Activated naive CD8-positive, alpha-beta T cell (primary cell): ENCODE results near the gene PHF21A.
"Not testable (repeated sequence)": the region's sequence is repeated elsewhere in the genome, so short reads cannot be mapped to it uniquely, and the experiment has no call there.

Experiments used
- H3K27ac Mint-ChIP-seq: one replicate; pipeline ENCODE4 v1.8.0; 2021; ENCODE audit warnings: mixed read lengths
- H3K27me3 Mint-ChIP-seq: one replicate; pipeline ENCODE4 v1.8.0; 2021; ENCODE audit warnings: mixed read lengths
- H3K36me3 Mint-ChIP-seq: one replicate; pipeline ENCODE4 v1.8.0; 2021; ENCODE audit warnings: mixed read lengths
- H3K4me1 Mint-ChIP-seq: one replicate; pipeline ENCODE4 v1.8.0; 2021; ENCODE audit warnings: low read depth, mixed read lengths
- H3K4me3 Mint-ChIP-seq: one replicate; pipeline ENCODE4 v1.8.0; 2021; ENCODE audit warnings: mild to moderate bottlenecking, mixed read lengths
- H3K9me3 Mint-ChIP-seq: one replicate; pipeline ENCODE4 v1.8.0; 2021; ENCODE audit warnings: low read depth, mixed read lengths

Gene PHF21A

DNA sequence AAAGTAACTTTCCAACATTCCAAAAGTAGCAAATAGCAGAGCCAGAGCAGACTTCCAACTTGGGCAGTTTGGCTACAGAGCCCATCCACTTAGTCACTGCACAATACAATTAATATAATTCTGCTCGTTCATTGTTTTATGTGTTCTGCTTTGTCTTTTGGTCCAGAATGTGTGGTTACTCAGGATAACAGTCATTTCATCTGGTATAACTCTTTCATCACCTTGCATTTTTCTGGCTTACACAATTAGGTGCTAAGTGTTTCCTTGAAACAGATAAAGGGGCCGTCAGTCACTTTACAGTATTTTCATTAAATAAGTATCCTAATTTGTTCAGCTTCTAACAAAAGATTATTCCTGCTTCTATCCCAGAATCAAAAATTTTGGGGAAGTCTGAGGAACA is 111.6 kb downstream of the PHF21A start:
- peaks cover 2% of the 10 kb centered on the region for H3K4me1 Mint-ChIP-seq
- H3K27ac Mint-ChIP-seq = no peak overlapping the region
- no peaks in the 10 kb centered on the region for H3K27me3 Mint-ChIP-seq
- no peaks in the 10 kb centered on the region for H3K9me3 Mint-ChIP-seq
- no peaks in the 10 kb centered on the region for H3K36me3 Mint-ChIP-seq
- H3K4me3 Mint-ChIP-seq = no peak overlapping the region

DNA sequence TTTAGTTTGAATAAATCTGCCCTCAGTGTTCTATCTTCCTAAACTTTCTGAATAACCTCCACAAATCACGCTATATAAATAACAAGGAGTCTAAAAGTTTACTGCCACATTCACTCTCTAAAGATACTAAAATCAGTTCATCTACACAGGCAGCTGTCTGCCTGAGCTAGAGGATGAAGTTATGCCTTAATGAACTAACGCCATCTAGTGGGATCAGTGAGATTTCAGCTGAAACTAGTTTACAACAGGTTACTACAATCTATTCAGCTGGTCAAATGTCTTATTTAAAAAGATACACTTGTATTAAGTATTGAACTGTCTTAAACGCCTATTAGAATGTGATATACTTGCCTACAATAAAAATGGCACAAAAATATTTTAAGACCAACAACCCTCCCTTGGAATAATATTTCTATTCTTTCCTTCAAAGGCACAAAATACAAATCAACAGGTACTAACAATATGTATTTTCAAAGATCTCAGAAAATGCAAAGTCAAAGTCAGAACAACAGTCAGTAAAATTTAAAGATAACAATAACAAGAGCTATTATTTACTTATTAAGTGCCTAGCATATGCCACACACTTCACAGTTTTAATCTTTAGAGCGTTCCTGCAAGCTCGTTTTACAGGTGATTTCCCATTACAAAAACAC is 114.7 kb downstream of the PHF21A start:
- Mint-ChIP-seq H3K4me3 (no peak overlapping the region), H3K27me3 (no peaks in the 10 kb centered on the region), H3K27ac (no peak overlapping the region), H3K4me1 (peaks cover 2% of the 10 kb centered on the region), H3K36me3 (no peaks in the 10 kb centered on the region), H3K9me3 (no peaks in the 10 kb centered on the region)

DNA sequence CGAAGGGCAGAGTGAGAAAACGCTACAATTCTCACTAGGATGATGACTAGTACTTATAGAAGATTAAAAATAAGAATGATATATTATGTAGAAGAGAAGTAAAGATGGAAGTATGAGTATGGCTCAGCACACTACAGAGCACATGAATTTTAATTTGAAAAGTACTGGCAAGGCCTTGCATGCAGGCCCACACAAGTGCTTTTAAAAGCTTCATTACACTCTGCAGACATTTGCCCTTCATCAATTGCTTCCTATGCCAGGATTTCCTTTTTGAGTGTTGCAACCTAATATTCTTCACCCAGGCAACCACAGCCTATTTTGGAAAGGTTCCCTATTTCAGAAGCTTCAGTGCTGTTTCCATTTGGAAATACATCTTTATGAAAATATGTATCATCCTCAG is 117.7 kb downstream of the PHF21A start:
- Mint-ChIP-seq H3K4me3 (no peak overlapping the region), H3K27me3 (no peaks in the 10 kb centered on the region), H3K4me1 (peaks cover 2% of the 10 kb centered on the region), H3K27ac (no peak overlapping the region), H3K36me3 (no peaks in the 10 kb centered on the region), H3K9me3 (no peaks in the 10 kb centered on the region)

DNA sequence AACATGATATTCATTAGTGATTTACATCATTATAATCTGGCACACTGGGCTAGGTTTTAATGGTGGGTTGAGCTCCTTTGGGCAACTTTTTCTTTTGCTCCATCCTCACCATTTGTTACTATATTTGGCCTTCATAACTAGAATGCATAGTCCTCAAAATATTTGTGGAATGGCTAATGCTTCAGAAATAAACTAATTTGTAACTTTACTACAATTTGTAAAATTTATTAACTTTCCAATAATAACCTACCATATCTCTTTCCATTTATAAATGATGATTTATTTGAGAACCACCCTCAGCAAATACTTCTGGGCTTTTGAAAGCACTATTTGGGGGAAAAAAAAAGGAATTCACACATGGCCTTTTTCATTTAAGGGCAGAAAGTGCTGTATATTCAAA is 119.1 kb downstream of the PHF21A start:
- no peak overlapping the region for H3K27ac Mint-ChIP-seq
- H3K36me3 Mint-ChIP-seq = no peaks in the 10 kb centered on the region
- no peaks in the 10 kb centered on the region for H3K9me3 Mint-ChIP-seq
- no peaks in the 10 kb centered on the region for H3K27me3 Mint-ChIP-seq
- no peak overlapping the region for H3K4me3 Mint-ChIP-seq
- H3K4me1 Mint-ChIP-seq = peaks cover 2% of the 10 kb centered on the region

DNA sequence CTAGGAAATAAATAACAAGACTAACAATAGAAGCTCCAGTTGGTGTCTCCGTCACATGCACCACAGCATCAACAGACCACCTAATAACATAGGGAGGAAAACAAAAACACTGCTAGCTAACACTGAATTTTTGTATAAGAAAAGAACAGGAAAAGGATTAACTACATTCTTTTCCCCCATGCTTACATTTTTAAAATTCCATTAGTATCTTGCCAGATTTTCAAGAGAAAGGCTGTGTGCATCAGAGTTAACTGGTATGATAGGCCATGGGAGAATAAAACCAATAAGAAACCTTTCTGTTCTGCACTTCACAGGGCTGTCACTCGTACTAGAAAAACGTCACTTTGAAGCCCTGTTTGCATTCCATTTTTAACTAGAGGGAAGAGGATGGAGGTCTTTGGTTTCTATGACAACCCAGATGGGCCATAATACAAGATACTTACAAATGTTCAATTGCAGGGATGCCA is 119.8 kb downstream of the PHF21A start:
- H3K27me3 Mint-ChIP-seq = no peaks in the 10 kb centered on the region
- H3K27ac Mint-ChIP-seq = no peak overlapping the region
- H3K9me3 Mint-ChIP-seq = no peaks in the 10 kb centered on the region
- no peak overlapping the region for H3K4me3 Mint-ChIP-seq
- no peaks in the 10 kb centered on the region for H3K36me3 Mint-ChIP-seq
- peaks cover 4% of the 10 kb centered on the region for H3K4me1 Mint-ChIP-seq

DNA sequence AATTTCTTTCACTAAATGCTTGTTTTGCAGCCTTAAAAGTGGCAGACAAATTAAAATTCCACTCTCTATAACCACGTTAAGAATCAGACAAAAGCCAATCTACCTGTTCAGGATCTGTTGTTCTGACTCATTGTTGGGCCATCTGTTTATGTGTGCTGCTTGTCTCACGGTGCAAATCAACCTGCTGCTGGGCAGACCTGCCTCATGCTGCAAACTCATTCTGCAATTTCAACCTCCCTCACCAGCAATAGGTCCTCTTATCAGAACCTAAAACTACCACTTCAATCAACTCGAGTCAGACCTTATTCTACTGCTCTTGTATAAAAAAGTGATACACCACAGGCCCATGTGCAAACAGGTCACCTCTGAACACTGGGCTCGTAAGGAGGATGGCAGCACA is 123.7 kb downstream of the PHF21A start:
- no peak overlapping the region for H3K4me3 Mint-ChIP-seq
- H3K9me3 Mint-ChIP-seq = no peaks in the 10 kb centered on the region
- H3K36me3 Mint-ChIP-seq = no peaks in the 10 kb centered on the region
- no peaks in the 10 kb centered on the region for H3K27me3 Mint-ChIP-seq
- H3K27ac Mint-ChIP-seq = no peak overlapping the region
- peaks cover 2% of the 10 kb centered on the region for H3K4me1 Mint-ChIP-seq

DNA sequence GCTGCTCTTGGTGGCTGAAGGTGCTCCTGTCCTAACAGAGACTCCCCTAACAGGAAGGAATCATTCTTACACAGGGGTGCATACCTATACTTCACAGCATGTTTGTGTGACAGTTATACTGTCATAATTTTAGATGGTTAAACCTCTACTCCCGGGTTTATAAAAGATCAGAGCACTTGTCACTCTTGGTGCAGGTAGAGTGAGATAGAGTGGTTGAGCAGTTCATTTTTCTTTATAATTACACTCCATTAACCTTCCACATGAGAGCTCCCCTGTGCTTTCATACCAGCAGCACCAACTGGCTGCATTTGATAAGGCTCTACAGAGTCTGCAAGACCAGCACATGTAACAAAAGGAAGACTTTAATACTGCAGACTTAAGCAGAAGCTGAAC is 125.9 kb downstream of the PHF21A start:
- no peaks in the 10 kb centered on the region for H3K9me3 Mint-ChIP-seq
- H3K27me3 Mint-ChIP-seq = no peaks in the 10 kb centered on the region
- H3K4me3 Mint-ChIP-seq = no peak overlapping the region
- H3K27ac Mint-ChIP-seq = no peak overlapping the region
- H3K4me1 Mint-ChIP-seq = peaks cover 6% of the 10 kb centered on the region
- H3K36me3 Mint-ChIP-seq = no peaks in the 10 kb centered on the region

DNA sequence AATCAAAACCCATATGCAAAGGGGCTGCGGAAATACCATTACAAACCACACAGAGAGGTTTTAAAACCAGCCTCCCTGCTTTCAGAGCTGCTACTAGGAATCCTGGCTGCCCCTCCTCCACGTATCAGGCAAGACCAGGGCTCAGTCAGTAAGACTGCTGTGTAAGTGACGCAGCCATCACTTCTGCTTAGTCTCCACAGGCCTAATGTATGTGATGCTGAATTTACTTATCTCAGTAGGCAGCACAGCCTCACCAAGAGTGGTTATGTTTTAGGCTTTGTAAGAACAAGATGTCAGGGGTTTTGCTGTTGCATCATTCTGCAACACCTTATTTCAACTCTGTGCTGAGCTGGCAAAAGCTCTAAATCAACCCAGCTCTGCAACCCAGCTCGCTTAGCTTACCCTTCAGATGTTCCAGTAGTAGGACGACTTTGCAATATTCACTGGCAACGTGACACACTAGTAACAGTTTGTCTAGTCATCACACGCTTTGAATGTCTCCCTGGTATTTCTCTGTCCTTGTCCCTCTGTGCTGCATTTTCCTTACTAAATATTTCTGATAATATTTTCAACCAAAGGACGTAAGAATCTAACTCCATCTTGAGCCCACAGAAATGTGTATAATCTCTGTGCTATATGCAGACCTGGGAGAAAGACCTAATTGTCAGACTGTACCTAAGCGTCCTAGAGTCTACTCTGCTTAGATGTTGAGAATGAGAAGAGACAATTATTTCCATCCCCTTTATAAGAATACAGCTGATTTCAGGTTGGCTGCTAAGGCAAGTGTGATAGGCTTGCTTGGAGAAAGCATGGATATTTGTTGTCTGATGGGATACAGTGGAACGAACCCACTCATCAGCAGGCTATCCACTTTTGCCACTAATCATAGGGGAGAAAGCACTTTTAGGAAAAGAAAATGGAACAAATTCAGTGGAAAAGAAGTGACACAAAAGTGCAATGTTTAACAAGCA is 126.6 kb downstream of the PHF21A start:
- Mint-ChIP-seq H3K4me3 (no peak overlapping the region), H3K27me3 (no peaks in the 10 kb centered on the region), H3K27ac (no peak overlapping the region), H3K9me3 (no peaks in the 10 kb centered on the region), H3K36me3 (no peaks in the 10 kb centered on the region), H3K4me1 (peaks cover 6% of the 10 kb centered on the region)

DNA sequence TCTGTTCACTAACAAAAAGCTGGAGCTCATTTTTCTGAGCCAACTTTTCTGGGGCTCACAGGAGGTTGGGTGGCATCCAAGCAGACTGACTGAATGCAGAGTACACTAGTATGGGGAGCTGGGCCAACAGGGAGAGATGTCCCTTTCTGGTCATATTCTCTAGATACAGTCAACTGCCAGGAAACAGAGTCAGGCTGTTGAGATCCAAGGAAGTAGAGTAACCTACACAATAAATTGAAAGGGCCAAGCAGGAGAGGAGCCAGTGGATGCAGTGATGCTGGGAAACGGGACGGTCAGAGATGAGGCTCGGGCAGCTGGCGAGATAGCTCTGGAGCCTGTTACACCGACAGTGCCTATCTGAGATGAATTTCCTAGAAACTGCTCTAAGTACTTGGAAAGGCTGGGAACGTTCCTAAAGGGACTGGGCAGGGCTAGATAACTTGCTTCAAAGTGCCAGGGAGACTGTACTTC is 127.7 kb downstream of the PHF21A start:
- Mint-ChIP-seq H3K4me1 (peaks cover 6% of the 10 kb centered on the region), H3K9me3 (no peaks in the 10 kb centered on the region)

DNA sequence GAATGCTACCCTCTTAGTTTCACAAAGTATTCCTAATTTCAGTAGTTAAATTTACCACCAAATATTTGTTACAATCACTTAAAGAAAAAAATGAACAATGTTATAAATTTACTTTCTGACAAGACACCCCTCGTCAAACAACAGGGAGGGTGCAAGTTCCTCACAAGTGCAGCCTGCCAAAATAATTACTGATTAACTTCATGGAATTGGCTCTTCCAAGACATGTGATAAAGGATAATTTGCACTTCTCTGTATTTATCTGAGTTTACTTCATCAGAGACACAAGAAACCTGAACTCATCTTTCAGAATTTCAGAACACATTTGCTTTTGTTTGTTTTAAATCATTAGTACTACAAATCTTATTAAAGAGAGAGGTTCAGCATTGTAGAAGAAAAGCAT is 132.3 kb downstream of the PHF21A start:
- H3K9me3 Mint-ChIP-seq = no peaks in the 10 kb centered on the region
- no peaks in the 10 kb centered on the region for H3K36me3 Mint-ChIP-seq
- H3K4me3 Mint-ChIP-seq = no peak overlapping the region
- no peaks in the 10 kb centered on the region for H3K27me3 Mint-ChIP-seq
- H3K27ac Mint-ChIP-seq = no peak overlapping the region
- peaks cover 12% of the 10 kb centered on the region for H3K4me1 Mint-ChIP-seq

More for the DNA sequence above, 127.7 kb downstream of the PHF21A start:
- H3K27ac Mint-ChIP-seq = no peak overlapping the region
- H3K27me3 Mint-ChIP-seq = no peaks in the 10 kb centered on the region
- H3K4me3 Mint-ChIP-seq = no peak overlapping the region
- H3K36me3 Mint-ChIP-seq = no peaks in the 10 kb centered on the region

DNA sequence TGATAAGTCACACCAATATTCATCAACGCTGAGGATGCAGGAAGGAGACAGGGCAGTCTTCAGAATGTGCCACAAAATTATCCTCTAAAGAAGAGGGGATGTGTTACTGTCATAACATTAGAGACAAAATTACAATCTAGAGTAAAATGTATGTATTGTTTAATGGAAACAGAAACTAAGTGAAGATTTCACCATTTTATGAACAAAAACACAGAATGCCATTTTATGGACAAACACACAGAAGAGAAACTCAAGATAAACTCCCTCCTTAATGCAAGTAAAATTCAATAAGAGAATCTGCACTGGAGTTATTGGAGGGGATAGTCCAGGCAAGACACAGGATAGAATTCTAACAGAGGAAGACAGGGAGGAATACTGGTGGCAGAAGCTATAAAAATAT is 136.0 kb downstream of the PHF21A start:
- H3K4me1 Mint-ChIP-seq = peaks cover 18% of the 10 kb centered on the region
- H3K4me3 Mint-ChIP-seq = no peak overlapping the region
- H3K9me3 Mint-ChIP-seq = no peaks in the 10 kb centered on the region
- H3K36me3 Mint-ChIP-seq = no peaks in the 10 kb centered on the region
- H3K27ac Mint-ChIP-seq = no peak overlapping the region
- H3K27me3 Mint-ChIP-seq = no peaks in the 10 kb centered on the region

DNA sequence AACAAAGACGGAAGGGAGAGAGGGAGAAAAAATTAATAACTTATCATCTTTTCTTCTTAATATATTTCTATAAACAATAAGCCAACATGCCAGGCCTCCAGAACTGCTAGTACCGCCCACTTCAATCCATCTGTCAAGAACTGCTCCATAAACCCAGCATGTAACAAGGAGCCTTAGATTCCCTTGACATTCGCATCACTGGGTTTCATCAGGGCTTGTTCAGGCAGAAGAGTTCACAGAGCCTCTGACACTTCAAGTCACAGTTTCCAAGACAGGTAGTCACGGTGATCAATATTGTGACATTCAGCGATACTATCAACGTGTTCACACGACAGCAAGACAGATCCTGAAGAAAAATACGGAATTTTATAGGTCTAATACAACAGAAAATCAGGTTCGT is 137.1 kb downstream of the PHF21A start:
- Mint-ChIP-seq H3K36me3 (peaks cover 2% of the 10 kb centered on the region), H3K9me3 (no peaks in the 10 kb centered on the region), H3K4me3 (no peak overlapping the region), H3K27ac (no peak overlapping the region), H3K27me3 (no peaks in the 10 kb centered on the region), H3K4me1 (peaks cover 18% of the 10 kb centered on the region)

DNA sequence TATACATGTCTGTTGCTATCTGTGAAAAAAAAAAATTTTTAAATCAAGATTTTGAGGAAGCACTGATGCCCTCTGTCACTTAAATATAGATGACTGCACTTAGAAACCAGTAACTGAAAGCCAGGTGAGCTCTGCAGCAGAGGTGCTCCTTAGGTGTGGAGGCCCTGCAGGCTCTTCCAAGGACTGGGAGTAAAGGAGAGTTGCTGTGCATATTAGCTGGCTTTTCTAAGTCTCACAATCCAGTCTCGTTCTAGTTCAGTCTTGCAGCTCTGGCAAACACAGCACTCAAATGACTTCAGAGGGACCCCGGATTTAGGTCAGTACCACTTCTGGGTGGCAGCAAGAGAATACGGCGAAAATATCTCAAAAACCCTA is 137.8 kb downstream of the PHF21A start:
- no peak overlapping the region for H3K27ac Mint-ChIP-seq
- peaks cover 2% of the 10 kb centered on the region for H3K36me3 Mint-ChIP-seq
- H3K9me3 Mint-ChIP-seq = no peaks in the 10 kb centered on the region
- H3K4me3 Mint-ChIP-seq = no peak overlapping the region
- H3K27me3 Mint-ChIP-seq = no peaks in the 10 kb centered on the region
- H3K4me1 Mint-ChIP-seq = peaks cover 18% of the 10 kb centered on the region

DNA sequence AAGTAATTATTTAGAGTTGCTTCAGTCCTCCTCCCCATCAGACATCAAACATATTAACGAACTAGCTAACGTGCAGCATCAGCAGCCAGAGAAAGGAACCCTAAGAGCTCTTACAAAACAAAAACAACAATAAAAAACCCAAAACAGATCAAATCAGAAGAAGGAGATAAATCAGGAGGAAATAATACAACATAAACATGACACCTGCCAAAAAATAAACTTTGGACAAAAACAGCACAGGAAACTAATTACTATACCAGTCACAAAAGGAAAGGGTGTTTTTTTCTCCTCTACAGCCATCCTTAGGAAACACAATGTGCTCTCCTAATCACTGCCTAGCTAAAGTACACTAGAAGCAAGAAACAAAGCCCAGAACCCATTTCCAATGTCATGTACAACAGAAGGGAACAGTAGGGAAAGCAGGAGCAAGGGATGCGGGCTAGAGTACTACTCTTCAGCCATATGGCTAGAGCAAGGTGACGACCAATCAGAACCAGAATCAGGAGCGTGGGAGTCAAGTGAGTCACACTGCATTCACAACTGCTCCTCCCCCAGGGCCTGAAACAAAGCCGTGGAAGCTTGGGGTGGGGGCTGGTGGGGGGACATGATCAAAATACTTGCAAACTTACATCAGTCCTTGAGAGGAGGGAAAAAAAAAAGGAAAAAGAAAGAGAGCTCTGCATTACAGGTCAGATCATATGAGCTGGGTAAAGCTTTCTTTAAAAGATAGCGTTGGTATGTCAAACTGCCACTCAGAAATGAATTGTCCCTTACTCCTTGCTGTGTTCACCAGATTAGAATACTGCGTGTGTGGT is 138.4 kb downstream of the PHF21A start:
- Mint-ChIP-seq H3K9me3 (no peaks in the 10 kb centered on the region), H3K4me1 (peaks cover 18% of the 10 kb centered on the region), H3K4me3 (no peak overlapping the region), H3K27ac (no peak overlapping the region), H3K27me3 (no peaks in the 10 kb centered on the region), H3K36me3 (peaks cover 2% of the 10 kb centered on the region)

DNA sequence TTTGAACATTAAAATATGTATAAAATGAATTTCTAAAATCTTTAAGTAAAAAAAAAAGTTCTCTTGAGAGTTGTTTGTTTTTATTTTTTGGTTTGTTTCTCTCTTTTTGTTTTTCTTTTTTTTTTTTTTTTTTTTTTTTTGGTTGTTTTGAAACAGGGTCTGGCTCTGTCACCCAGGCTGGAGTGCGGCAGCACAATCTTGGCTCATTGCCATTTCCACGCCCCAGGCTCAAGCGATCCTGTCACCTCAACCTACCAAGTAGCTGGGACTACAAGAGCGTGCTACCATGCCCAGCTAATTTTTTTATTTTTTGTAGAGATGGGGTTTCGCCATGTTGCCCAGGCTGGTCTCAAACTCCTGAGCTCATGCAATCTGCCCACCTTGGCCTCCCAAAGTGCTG is 139.4 kb downstream of the PHF21A start:
- H3K36me3 Mint-ChIP-seq = not testable (repeated sequence)
- peaks cover 18% of the 10 kb centered on the region for H3K4me1 Mint-ChIP-seq

More for the DNA sequence above, 139.4 kb downstream of the PHF21A start:
- not testable (repeated sequence) for H3K27ac Mint-ChIP-seq, H3K27me3 Mint-ChIP-seq, H3K9me3 Mint-ChIP-seq, H3K4me3 Mint-ChIP-seq
